ENCODE data around the gene FAM53B.

Gene FAM53B

DNA sequence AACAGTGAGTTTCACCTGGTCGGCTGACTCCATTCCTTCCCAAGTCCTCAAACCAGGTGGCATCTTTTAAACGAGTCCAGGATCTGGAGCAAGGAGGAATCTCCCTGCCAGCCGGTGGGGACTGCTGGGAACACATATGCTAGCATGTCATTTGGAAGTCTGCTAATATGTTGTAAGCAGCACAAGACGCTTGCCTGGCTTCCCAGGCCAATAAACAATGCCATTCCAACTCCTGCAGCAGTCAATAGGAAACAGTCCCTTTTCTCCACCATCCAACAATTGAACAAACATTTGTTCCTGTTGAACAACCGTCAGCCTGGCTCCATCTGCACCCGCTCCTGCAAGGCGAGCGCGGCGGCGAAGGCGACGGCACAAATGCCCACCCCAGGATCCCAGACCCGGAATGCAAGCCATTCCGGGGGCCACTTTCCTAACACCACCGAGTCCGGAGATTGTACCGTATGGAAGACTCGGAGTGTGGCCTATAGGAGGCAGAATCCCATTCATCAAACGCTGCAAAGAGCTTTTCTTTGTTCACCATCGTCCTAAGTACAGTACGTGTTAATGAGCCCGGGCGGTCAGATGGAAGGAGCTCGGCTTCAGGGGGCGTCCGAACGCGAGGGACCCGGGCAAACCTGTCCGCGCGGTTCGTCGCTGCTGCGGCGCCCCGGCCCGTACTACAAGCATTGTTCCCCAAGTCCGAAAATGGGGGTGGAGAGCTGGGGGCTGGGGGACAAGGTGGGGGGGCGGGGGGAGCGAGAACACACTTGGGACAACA, 1.6 kb downstream of the FAM53B start:
- in situ Hi-C loops (cut with HindIII; ENCODE audit: low sequenced_read_pairs), result no loop called here

GRCh38 chr10:124741922-124742412, 2.2 kb downstream of the FAM53B start:
- in situ Hi-C loops (cut with HindIII; ENCODE audit: low sequenced_read_pairs), result no loop called here

- in situ Hi-C loops (cut with HindIII; ENCODE audit: low sequenced_read_pairs), result no loop called here
Measured at GRCh38 chr10:124741281-124741921, 2.8 kb downstream of the FAM53B start.

DNA sequence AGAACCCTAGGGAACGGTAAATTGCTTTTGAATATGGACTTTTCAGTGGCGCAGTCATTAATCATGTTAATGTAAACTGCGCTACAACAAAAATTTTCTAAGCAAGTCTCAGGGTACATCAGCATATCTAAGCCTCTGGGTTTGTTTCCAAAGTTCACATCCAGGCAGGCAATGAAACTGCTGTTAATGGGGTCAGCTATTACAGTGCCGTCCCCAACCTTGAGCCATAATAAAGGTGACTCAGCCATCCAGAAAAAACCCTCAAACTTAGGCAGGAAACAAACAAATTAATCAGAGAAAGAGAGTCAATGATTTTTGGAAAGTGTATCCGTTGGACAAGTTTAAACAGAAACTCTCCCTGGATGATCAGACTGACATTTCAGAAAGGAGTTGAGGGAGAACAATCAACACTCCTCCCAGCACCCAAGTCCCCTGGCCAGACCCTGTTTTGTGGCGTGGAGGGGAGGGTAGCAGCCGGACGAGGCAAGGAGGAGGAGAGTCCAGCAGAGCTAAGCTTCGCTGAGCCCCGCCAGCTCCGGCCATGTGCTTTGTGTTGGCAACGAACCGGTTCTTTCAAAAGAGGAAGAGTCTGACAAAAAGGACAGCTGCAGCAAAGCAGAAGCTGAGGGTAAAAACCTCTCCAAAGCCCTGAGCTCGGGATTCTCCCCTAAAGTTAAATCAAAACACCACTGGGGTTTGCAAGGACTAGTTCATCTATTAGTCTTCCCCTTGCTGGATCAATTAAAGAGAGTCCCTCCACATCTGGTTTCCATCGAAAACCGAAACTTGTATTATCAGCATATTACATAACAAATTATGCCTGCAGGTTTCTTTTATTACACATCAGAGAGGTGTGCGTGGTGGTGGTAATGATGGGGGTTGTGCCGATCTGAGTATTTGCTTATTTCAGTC, 3.6 kb downstream of the FAM53B start:
- in situ Hi-C loops (cut with HindIII; ENCODE audit: low sequenced_read_pairs), result no loop called here

DNA sequence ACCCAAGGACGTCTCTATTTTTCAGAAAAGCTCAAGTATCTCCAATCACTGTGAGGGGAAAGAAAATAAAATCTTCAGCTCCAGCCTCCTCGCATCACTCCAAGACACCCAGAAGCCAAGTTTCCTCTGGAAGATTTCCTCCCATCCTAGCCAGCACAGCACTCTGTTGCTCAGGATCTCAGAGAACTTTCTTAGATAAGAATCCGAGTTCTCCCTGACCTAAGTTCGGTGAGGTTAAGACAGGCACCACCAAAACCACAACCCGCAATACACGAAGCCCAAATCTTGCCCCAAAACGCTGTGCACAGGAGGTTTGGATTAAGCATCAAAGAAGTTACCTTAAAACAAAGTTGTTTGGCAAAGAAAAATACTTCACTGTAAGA, 4.2 kb downstream of the FAM53B start:
- in situ Hi-C loops (cut with HindIII; ENCODE audit: low sequenced_read_pairs), result no loop called here

DNA sequence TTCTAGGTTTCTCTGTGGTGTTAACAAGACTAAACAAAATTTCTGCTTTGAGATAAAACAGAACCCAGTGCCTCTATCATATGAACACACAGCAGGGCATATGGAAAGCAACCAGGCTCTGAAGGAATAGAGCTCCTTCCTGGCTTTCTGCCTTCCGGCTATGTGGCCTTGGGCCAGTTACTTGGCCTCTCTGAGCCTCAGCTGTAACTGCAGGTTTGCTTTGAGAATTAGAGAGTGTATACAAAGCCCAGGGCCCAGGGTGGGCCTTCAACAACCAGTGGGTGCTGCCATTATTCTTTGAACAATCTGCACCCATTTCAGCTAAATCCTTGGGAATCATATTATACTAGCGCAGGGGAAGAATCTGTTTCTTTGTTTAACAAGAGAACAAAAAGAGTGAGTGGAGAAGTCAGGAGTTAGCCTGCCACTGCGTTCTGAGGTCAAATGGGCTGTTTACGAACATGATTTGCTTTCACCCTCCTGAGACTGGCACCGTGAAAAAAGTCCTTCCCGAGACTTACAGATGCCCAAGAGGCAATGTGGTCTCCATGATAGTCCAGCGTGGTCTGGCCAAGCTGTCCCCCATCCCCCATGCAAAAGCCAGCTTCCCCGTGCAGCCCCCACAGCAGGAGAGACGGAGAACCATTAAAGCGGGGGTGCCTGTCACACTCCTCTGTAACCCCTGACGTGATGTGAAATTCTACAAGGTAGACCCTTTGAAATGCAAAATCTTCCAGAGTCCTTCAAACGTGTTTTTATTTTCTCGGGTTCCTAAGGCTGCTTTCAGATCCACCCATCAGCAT, 4.9 kb downstream of the FAM53B start:
- in situ Hi-C loops (cut with HindIII; ENCODE audit: low sequenced_read_pairs), result no loop called here

GRCh38 chr10:124738441-124738840, 5.7 kb downstream of the FAM53B start:
- in situ Hi-C loops (cut with HindIII; ENCODE audit: low sequenced_read_pairs), result no loop called here

DNA sequence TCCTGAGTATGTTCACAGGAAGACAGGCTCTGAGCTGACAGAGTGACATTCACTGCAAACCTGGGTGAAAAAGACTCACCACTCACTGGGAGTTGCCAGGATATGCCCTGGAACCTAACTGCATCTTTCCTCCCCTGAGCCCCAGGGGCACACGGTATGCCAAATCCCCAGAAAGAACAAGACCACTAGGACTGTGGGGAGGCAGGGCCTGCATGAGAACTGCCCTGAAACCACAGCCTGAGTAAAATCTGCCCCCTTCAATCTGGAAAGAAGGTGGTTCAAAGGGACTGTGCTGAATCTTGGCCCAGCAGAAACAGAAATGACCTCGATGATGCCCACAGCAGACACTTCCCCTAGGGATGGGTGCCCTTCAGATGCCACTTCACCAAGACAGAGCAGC, 6.5 kb downstream of the FAM53B start:
- in situ Hi-C loops (cut with HindIII; ENCODE audit: low sequenced_read_pairs), result no loop called here

DNA sequence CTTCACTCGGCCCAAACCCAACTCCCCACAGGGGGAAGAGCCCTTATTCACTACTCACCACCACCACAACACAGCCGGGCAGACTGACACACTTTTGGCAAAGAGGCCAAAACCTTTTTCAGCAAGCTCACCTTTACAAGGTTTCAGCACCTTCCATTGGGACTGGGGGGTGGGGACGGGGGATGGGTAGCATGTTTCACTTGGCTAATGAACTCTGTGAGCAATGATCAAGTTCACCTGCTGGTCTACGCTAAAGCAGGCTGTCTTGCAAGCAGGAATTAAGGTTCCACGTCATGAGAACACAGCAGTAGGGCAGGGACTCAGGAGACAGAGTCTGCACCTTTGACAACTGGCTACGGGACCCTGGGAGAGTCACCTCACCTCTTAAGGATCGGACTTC, 7.0 kb downstream of the FAM53B start:
- in situ Hi-C loops (cut with HindIII; ENCODE audit: low sequenced_read_pairs), result no loop called here

DNA sequence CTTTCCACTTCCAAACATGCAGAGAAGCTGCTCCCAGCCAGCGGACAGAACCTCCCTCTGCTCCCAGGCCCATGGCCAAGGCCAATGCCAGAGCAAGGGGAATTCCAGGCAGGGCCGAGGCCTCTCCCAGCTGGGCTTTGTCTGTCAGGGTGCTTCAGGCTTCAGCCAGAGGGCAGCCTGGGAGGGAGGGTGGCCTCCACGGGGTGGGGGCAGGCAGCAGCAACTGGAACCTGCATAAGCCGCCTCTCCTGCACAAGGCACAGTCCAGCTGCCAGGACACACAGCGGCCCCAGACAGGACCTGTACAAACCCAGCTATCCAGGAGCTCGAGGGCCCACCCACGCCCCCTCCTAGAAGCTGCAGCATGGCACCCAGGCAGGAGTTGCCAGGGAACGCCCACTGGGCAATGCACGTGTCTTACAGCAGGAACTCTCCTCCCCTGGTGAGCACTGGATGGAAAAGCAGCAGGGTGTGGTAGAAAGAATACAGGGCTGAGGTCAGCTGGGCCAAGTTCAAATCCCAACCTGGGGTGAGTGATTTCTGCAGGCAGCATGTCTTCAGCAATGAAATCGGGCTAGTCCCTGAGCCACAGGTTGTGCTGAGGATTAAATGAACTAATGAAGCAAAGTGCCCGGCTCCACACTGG, 7.6 kb downstream of the FAM53B start:
- in situ Hi-C loops (cut with HindIII; ENCODE audit: low sequenced_read_pairs), result no loop called here

DNA sequence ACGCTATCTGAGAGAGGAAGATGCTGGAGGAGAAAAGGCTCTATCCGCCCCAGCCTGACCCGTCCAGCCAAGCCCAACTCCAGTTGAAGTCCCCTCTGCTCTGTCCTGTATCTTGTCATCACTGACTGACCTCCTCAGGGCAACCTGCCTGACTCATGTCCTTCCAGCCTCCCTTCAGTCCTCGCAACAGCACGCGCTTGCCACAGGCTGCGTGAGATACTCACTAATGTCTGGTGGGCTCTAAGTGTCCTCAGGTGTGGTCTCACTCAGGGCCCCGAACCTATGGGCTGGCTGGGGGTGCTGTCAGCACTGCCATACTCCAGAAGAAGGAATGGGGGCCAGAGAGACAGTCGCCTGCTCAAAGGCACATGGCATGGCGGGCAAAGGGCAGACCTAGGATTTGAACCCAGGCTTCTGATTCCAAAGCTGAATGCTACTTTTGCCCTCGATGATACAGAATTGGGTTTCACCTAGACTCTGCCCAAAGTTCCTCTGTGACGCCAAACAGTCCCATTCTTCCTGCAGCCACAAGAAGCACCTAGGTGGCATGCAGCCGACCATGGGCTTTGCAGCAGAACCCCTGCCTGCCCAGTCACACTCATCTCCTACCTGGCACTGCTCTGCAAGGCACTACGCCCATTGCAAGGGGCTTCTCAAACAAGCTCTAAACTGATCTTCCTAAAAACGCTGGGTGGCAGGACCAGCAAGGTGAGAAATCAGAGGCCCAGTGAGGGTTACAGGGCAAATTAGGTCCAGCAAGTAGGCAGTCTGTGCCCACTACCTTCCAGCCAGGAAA, 8.5 kb downstream of the FAM53B start:
- in situ Hi-C loops (cut with HindIII; ENCODE audit: low sequenced_read_pairs), result no loop called here

DNA sequence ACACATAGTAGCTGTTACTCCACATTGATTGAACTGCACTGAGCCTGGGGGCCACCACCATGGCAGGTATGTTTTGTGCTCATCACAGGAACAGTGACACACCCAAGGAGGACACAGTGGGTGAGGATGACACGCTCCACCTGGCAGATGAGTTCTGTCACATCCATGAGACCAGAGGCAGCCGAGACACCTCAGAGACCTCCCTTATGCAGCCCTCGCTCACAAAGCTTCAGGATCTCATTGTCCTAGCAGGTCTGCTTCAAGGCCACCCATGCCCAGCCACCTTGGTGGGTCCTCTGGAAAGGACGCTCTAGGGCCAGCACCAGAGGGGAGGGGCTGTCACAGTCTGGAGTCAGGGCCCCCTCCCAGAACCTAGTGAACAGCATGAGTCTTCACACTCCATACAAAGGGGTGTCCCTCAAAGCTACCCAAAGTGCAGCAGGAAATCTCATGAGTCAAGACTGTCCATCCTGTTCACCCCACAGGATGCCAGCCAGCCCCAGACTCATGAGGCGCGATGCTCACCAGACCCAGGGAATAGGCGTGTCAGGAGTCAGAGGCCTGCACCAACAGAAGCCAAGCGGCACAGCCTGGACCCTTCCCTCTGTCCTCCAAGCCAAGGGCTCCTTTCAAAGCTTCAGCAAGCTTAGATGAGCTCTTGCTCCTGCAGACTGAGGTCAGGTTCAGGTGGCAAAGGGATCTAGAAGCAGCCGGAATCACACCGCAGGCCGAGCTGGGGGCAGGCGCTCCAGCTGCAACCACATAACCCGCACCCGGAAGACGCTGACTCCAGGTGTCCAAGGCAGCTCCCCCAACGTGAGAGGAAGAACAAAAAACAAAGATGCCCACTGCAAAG, 9.6 kb downstream of the FAM53B start:
- in situ Hi-C loops (cut with HindIII; ENCODE audit: low sequenced_read_pairs), result no loop called here

DNA sequence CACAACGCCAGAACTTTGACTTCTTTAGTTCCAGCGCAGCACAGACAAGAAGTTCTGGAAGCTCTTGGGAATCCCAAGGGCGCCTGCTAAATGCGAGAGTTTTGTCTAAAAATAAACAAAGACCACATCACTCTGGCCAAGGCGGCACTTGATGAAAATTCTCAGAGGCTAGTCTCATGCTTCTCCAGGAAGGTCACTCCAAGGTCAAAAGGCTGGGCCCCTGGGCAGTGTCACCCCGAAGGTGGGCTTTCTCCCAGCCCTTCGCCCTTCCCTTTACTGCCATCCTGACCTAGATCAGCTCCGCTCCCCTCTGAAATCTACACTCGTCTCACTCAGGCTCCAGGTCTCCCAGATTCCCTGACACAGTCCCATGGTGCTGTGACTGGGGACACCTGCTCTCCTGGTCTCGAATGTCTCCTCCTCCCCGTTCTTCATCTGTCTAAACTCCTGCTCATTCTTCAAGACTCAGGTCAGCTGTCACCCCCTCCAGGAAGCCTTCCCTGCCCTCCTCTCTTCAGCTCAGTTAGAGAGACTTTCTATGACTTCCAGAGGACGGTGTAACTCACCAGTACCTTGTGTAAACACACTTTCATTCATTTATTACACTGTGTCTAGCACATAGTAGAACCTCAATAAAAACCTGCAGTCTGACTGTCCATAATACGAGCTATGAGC, 10.5 kb downstream of the FAM53B start:
- in situ Hi-C loops (cut with HindIII; ENCODE audit: low sequenced_read_pairs), result no loop called here

GRCh38 chr10:124732931-124733570, 11.1 kb downstream of the FAM53B start:
- in situ Hi-C loops (cut with HindIII; ENCODE audit: low sequenced_read_pairs), result no loop called here

DNA sequence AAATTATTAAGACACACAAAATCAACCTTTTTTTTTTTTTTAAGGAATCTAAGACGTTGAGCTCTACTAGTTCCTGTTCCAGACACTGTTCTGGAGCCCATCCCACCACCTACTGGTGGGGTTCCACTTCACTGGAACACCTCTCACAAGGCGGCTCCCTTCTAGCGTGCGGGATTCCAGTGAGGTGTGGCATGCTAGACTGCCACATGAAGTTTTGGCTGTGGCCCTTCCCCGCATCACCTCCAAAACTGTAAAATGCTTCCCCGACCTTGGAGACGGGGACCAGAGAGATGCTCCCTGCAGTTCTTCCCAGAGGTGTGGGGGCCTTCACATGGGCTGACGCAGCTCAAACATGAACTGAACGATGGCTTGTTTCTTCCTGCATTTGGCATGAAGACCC, 12.6 kb downstream of the FAM53B start:
- in situ Hi-C loops (cut with HindIII; ENCODE audit: low sequenced_read_pairs), result no loop called here

- in situ Hi-C loops (cut with HindIII; ENCODE audit: low sequenced_read_pairs), result no loop called here
Measured at GRCh38 chr10:124730790-124731189, 13.4 kb downstream of the FAM53B start.
